Measurements from ENCODE around the gene MRM3. TPM values are rescaled to one million over a fixed set of nuclear protein-coding genes. Genes with fewer than 3 reads are reported as not detected.
"Not testable (repeated sequence)": the region's sequence is repeated elsewhere in the genome, so short reads cannot be mapped to it uniquely, and the experiment has no call there.

The MRM3 gene
- total and polyA plus RNA-seq, 12 donors: 11.6 to 23.7 (median 20.4) TPM

- no peak overlapping the region for H3K4me3 ChIP-seq
- DNase-seq: no peak
These were observed 44.6 kb downstream of the MRM3 start for GRCh38 chr17:826778-827177.

GRCh38 chr17:828761-829160 lies 46.6 kb downstream of the MRM3 start:
- intact Hi-C loops (cut with DNase I): loop anchor here in 1 of 10 donors (10.0 kb wide), 1 partner anchor 126 kb away; no protein-coding TSS in a partner anchor
- DNase-seq (no peak), ATAC-seq (no peak)
- peaks cover 0 to 8% (median 0%) of the 10 kb centered on the region in 11 donors for H3K9me3 ChIP-seq
- H3K27ac ChIP-seq: no peak overlapping the region
- H3K27me3 ChIP-seq: no peaks in the 10 kb centered on the region
- WGBS, 2 donors: 90 to 94% methylated on average over 5 of the region's 5 CpGs
- no peaks in the 10 kb centered on the region for H3K4me1 ChIP-seq
- H3K36me3 ChIP-seq: peaks cover 0 to 20% (median 0%) of the 10 kb centered on the region in 9 donors
- TF ChIP-seq CTCF (IDR thresholded peaks at IDR 0.05): no peak
- no peak overlapping the region for H3K4me3 ChIP-seq

More at GRCh38 chr17:826778-827177, 44.6 kb downstream of the MRM3 start:
- 91 to 95% methylated on average over 21 of the region's 21 CpGs for WGBS, 2 donors
- Histone ChIP-seq H3K27ac (no peak overlapping the region), H3K9me3 (peaks cover 0 to 6% (median 0%) of the 10 kb centered on the region in 11 donors), H3K36me3 (peaks cover 0 to 40% (median 0%) of the 10 kb centered on the region in 9 donors), H3K4me1 (no peaks in the 10 kb centered on the region), H3K27me3 (no peaks in the 10 kb centered on the region)
- ATAC-seq: no peak
- TF ChIP-seq CTCF (IDR thresholded peaks at IDR 0.05): no peak
- intact Hi-C loops (cut with DNase I): loop anchor here in 1 of 10 donors (10.0 kb wide), 1 partner anchor 128 kb away; no protein-coding TSS in a partner anchor

GRCh38 chr17:829614-830013 lies 47.5 kb downstream of the MRM3 start:
- H3K9me3 ChIP-seq, H3K4me3 ChIP-seq, H3K4me1 ChIP-seq, DNase-seq, H3K27ac ChIP-seq, ATAC-seq, H3K27me3 ChIP-seq: not testable (repeated sequence)
- peaks cover 0 to 14% (median 0%) of the 10 kb centered on the region in 9 donors for H3K36me3 ChIP-seq
- intact Hi-C loops (cut with DNase I): loop anchor here in 1 of 10 donors (10.0 kb wide), 1 partner anchor 125 kb away; no protein-coding TSS in a partner anchor
- WGBS, 2 donors: 73 to 99% methylated on average over 3 of the region's 3 CpGs

- 82 to 88% methylated on average over 19 of the region's 19 CpGs for WGBS, 2 donors
- Histone ChIP-seq H3K27me3 (no peaks in the 10 kb centered on the region), H3K36me3 (peaks cover 0 to 7% (median 0%) of the 10 kb centered on the region in 9 donors), H3K4me3 (no peak overlapping the region), H3K9me3 (peaks cover 0 to 8% (median 0%) of the 10 kb centered on the region in 11 donors), H3K27ac (no peak overlapping the region), H3K4me1 (no peaks in the 10 kb centered on the region)
- intact Hi-C loops (cut with DNase I): no loop called here
- DNase-seq (no peak), ATAC-seq (no peak)
- TF ChIP-seq CTCF (IDR thresholded peaks at IDR 0.05): no peak
These were observed 48.2 kb downstream of the MRM3 start for GRCh38 chr17:830381-830780.

- Histone ChIP-seq H3K4me1 (no peaks in the 10 kb centered on the region), H3K27ac (no peak overlapping the region), H3K9me3 (peaks cover 0 to 8% (median 0%) of the 10 kb centered on the region in 11 donors), H3K4me3 (no peak overlapping the region), H3K36me3 (peaks cover 0 to under 1% (median 0%) of the 10 kb centered on the region in 9 donors), H3K27me3 (no peaks in the 10 kb centered on the region)
- 75 to 86% methylated on average over 7 of the region's 7 CpGs for WGBS, 2 donors
- intact Hi-C loops (cut with DNase I): no loop called here
- no peak for TF ChIP-seq CTCF (IDR thresholded peaks at IDR 0.05)
- no peak for DNase-seq
- ATAC-seq: no peak
These were observed 48.8 kb downstream of the MRM3 start for GRCh38 chr17:830950-831349.

Data from heart right ventricle (tissue), 16 donors.